Adrenal gland (tissue), 5 donors: ENCODE measurements around the gene EXD3.

Source experiments
- POLR2A ChIP-seq, 2 donors: fragments of 450-650 bp; IDR thresholded peaks; one replicate each; pipeline ENCODE4 v1.6.1; 2017; ENCODE audit warnings: antibody characterized with exemption in 2 of 2, mild to moderate bottlenecking in 2 of 2, moderate library complexity in 1 of 2
- TF ChIP-seq, protein P1 (sequence below), 6 experiments: fragments of 450-650 bp in 4 of 6; fragments of 200-600 bp in 2 of 6; sonication (generic) in 1 of 6; IDR thresholded peaks; 1 replicate in 5 of 6; 2 replicates in 1 of 6; pipeline versions ENCODE4 v1.5.1 to v1.8.0; 2016 to 2021; ENCODE audit warnings: antibody characterized with exemption in 6 of 6, mild to moderate bottlenecking in 2 of 6, moderate library complexity in 1 of 6
- donor health status: DM: no; HTN: no; CAD: no.

- TF ChIP-seq, protein P1, sequence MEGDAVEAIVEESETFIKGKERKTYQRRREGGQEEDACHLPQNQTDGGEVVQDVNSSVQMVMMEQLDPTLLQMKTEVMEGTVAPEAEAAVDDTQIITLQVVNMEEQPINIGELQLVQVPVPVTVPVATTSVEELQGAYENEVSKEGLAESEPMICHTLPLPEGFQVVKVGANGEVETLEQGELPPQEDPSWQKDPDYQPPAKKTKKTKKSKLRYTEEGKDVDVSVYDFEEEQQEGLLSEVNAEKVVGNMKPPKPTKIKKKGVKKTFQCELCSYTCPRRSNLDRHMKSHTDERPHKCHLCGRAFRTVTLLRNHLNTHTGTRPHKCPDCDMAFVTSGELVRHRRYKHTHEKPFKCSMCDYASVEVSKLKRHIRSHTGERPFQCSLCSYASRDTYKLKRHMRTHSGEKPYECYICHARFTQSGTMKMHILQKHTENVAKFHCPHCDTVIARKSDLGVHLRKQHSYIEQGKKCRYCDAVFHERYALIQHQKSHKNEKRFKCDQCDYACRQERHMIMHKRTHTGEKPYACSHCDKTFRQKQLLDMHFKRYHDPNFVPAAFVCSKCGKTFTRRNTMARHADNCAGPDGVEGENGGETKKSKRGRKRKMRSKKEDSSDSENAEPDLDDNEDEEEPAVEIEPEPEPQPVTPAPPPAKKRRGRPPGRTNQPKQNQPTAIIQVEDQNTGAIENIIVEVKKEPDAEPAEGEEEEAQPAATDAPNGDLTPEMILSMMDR (IDR thresholded peaks at IDR 0.05), result no peak
- TF ChIP-seq POLR2A (IDR thresholded peaks at IDR 0.05), result no peak
Observed at GRCh38 chr9:137293482-137294090, 129.4 kb downstream of the EXD3 start.
